ENCODE measurements around the gene LURAP1L. TPM values are rescaled to one million over a fixed set of nuclear protein-coding genes. Genes with fewer than 3 reads are reported as not detected.

Gene LURAP1L
- total and polyA plus RNA-seq, 2 of the 4 experiments (the other 2 are of a cell fraction): 6.1 to 10.6 TPM

- Histone ChIP-seq H2BK5ac (ENCODE audit: low read depth, low read length, poor library complexity, severe bottlenecking) (peak overlapping the region; percentile 97), H3K27ac (ENCODE audit: insufficient read depth, low read length) (peak overlapping the region; percentile 97), H2AK9ac (replicated peaks; ENCODE audit: low read depth, low read length, poor library complexity) (no peak overlapping the region), H3K36me3 (ENCODE audit: control insufficient read depth, insufficient read depth, low read length) (peaks cover 5% of the 10 kb centered on the region), H3K56ac (ENCODE audit: extremely low read depth, insufficient read depth, low read length) (peak overlapping the region; percentile 87), H3K18ac (ENCODE audit: low read depth, low read length) (peak overlapping the region; percentile 98), H3K4me1 (ENCODE audit: control insufficient read depth, insufficient read depth, low read length) (peaks cover 20% of the 10 kb centered on the region), H4K8ac (ENCODE audit: low read depth in 2 of 2, low read length in 2 of 2) (peak overlapping the region; percentile 58 to 92), H3K23ac (ENCODE audit: low read depth, low read length) (peak overlapping the region; percentile 95), H4K91ac (ENCODE audit: insufficient read depth, low read depth, low read length) (peak overlapping the region; percentile 91), H4K5ac (ENCODE audit: low read depth, low read length) (peak overlapping the region; percentile 89), H2BK20ac (ENCODE audit: low read depth, low read length) (peak overlapping the region; percentile 96), H3K9me3 (ENCODE audit: control insufficient read depth, insufficient read depth, low read length) (peaks cover 3% of the 10 kb centered on the region; the same call in 1 of the 2 replicates), H3K14ac (replicated peaks; ENCODE audit: low read depth, low read length) (peak overlapping the region; percentile 79), H3K9me1 (ENCODE audit: insufficient read depth, low read length) (peaks cover 6% of the 10 kb centered on the region; the same call in 1 of the 2 replicates), H3K4me3 (ENCODE audit: insufficient read depth, low read depth, low read length) (peak overlapping the region; percentile 19; the same call in 1 of the 2 replicates), H3K27me3 (ENCODE audit: control insufficient read depth, insufficient read depth, low read length) (no peaks in the 10 kb centered on the region), H3K9ac (ENCODE audit: low read depth, low read length) (peak overlapping the region; percentile 76), H3K79me1 (ENCODE audit: low read depth in 1 of 2, low read length in 2 of 2) (peaks cover 3 to 22% of the 10 kb centered on the region in 2 experiments; a peak in 3 of 4 replicates), H3K4ac (ENCODE audit: low read depth, low read length) (peak overlapping the region; percentile 87), H2AFZ (replicated peaks; ENCODE audit: low read length, poor library complexity) (no peak overlapping the region), H4K20me1 (ENCODE audit: insufficient read depth, low read length) (no peaks in the 10 kb centered on the region), H3K4me2 (ENCODE audit: low read depth, low read length) (peak overlapping the region; percentile 82), H2BK15ac (ENCODE audit: low read depth, low read length) (peak overlapping the region; percentile 79; the same call in 2 of the 3 replicates), H2AK5ac (ENCODE audit: low read depth, low read length) (peak overlapping the region; percentile 78; the same call in 1 of the 2 replicates), H2BK120ac (ENCODE audit: low read depth, low read length) (peak overlapping the region; percentile 94)
- no TSS peak for BruUV-seq (replicated peaks)
- WGBS, 2 experiments (ENCODE audit: extremely low coverage in 2 of 2, insufficient read length in 1 of 2): no CpG with 5 or more reads among the region's 6 CpGs
- in situ Hi-C loops (cut with MboI; ENCODE audit: low sequenced_read_pairs): no loop called here
- ChIA-PET CTCF (interaction anchor here (1.0 to 1.2 kb wide), 2 partner anchors 31 to 38 kb away, joined by 3 to 4 read pairs; no protein-coding TSS in a partner anchor), POLR2A (ENCODE audit: unreplicated experiment) (interaction anchor here (0.6 to 1.9 kb wide), 3 partner anchors 38 to 66 kb away, joined by 3 to 13 read pairs (median 4); partner anchors contain the start of gene LURAP1L)
- dilution Hi-C loops (cut with HindIII; ENCODE audit: low sequenced_read_pairs, unreplicated experiment): no loop called here
- DNase-seq (peak; percentile 100), ATAC-seq (ENCODE audit: low read depth) (peak; percentile 79)
- intact Hi-C loops (cut with micrococcal nuclease): loop anchor here (1.0 to 2.0 kb wide), 3 partner anchors 20 to 67 kb away; no protein-coding TSS in a partner anchor
- peak; percentile 77 for TF ChIP-seq MXI1 (IDR thresholded peaks at IDR 0.05; ENCODE audit: borderline replicate concordance, low read depth, low read length)
- TF ChIP-seq RFX5 (IDR thresholded peaks at IDR 0.05; ENCODE audit: low read depth, low read length): no peak
- TF ChIP-seq POLR2A (IDR thresholded peaks at IDR 0.05; ENCODE audit: low read depth, low read length): peak; percentile 52; the same call in 1 of the 2 replicates
- no peak for TF ChIP-seq ELK1 (IDR thresholded peaks at IDR 0.05; ENCODE audit: borderline replicate concordance, low read depth, low read length)
- peak; percentile 30 for TF ChIP-seq MAFK (IDR thresholded peaks at IDR 0.05; ENCODE audit: low read depth, low read length)
- TF ChIP-seq CEBPB (IDR thresholded peaks at IDR 0.05; ENCODE audit: low read depth, low read length): peak; percentile 97; the same call in 1 of the 2 replicates
- TF ChIP-seq, protein P1, sequence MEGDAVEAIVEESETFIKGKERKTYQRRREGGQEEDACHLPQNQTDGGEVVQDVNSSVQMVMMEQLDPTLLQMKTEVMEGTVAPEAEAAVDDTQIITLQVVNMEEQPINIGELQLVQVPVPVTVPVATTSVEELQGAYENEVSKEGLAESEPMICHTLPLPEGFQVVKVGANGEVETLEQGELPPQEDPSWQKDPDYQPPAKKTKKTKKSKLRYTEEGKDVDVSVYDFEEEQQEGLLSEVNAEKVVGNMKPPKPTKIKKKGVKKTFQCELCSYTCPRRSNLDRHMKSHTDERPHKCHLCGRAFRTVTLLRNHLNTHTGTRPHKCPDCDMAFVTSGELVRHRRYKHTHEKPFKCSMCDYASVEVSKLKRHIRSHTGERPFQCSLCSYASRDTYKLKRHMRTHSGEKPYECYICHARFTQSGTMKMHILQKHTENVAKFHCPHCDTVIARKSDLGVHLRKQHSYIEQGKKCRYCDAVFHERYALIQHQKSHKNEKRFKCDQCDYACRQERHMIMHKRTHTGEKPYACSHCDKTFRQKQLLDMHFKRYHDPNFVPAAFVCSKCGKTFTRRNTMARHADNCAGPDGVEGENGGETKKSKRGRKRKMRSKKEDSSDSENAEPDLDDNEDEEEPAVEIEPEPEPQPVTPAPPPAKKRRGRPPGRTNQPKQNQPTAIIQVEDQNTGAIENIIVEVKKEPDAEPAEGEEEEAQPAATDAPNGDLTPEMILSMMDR (conservative IDR thresholded peaks at IDR 0.05; ENCODE audit: low read depth, low read length): peak; percentile 50
- TF ChIP-seq RCOR1 (IDR thresholded peaks at IDR 0.05; ENCODE audit: insufficient replicate concordance, low read length): no peak
- no peak for TF ChIP-seq MAZ (IDR thresholded peaks at IDR 0.05; ENCODE audit: borderline replicate concordance, low read depth, low read length)
- 0 out of 2 replicates have a peak, but pooled peaks have one; percentile 63 for TF ChIP-seq CHD1 (IDR thresholded peaks at IDR 0.05; ENCODE audit: low read depth, low read length)
- TF ChIP-seq RAD21 (IDR thresholded peaks at IDR 0.05; ENCODE audit: low read length): no peak
- peak; percentile 97 for TF ChIP-seq BHLHE40 (IDR thresholded peaks at IDR 0.05; ENCODE audit: low read depth, low read length)
These were observed 39.4 kb downstream of the LURAP1L start for GRCh38 chr9:12813960-12814876.

Data from IMR-90 (cell line).